Natural killer cell (primary cell): Measurements from ENCODE around the gene CLRN3. TPM values are rescaled to one million over a fixed set of nuclear protein-coding genes. Genes with fewer than 3 reads are reported as not detected.

Source experiments
- ATAC-seq, 3 donors: fragments of 150-1000 bp in 2 of 3; fragments of 200-7000 bp in 1 of 3; cut with Tn5 transposase; 1 replicate in 1 of 3; 2 replicates in 2 of 3; pipeline ENCODE4 v1.10.0; 2021; ENCODE audit warnings: mild to moderate bottlenecking in 2 of 3, moderate library complexity in 2 of 3
- DNase-seq, 2 donors: peaks; one replicate each; pipeline versions ENCODE4 v3.0.0 to v3.0.0-alpha.2; 2013 to 2021; ENCODE audit warnings: mixed read lengths in 1 of 2
- H3K27ac ChIP-seq: one replicate; pipeline ENCODE4 v1.5.1; 2013; ENCODE audit warnings: mild to moderate bottlenecking, low read length
- H3K27me3 ChIP-seq: one replicate; pipeline ENCODE4 v1.6.1; 2013; ENCODE audit warnings: low read length; ENCODE audit not compliant: control insufficient read depth, insufficient read depth
- H3K36me3 ChIP-seq: one replicate; pipeline ENCODE4 v1.6.1; 2013; ENCODE audit warnings: low read length; ENCODE audit not compliant: control insufficient read depth, insufficient read depth
- H3K4me1 ChIP-seq: one replicate; pipeline ENCODE4 v1.6.1; 2013; ENCODE audit warnings: low read length; ENCODE audit not compliant: control insufficient read depth, insufficient read depth
- H3K4me3 ChIP-seq: one replicate; pipeline ENCODE4 v1.5.1; 2013; ENCODE audit warnings: low read length
- H3K9me3 ChIP-seq: one replicate; pipeline ENCODE4 v1.6.1; 2013; ENCODE audit warnings: low read length; ENCODE audit not compliant: control insufficient read depth, insufficient read depth
- H3K27ac Mint-ChIP-seq, 2 donors: one replicate each; pipeline ENCODE4 v1.8.0; 2022; ENCODE audit warnings: mild to moderate bottlenecking in 2 of 2, mixed read lengths in 2 of 2, moderate library complexity in 1 of 2
- H3K27me3 Mint-ChIP-seq, 2 donors: one replicate each; pipeline ENCODE4 v1.8.0; 2022; ENCODE audit warnings: low read depth in 2 of 2, mixed read lengths in 2 of 2
- H3K36me3 Mint-ChIP-seq: one replicate; pipeline ENCODE4 v1.8.0; 2022; ENCODE audit warnings: mixed read lengths
- H3K4me1 Mint-ChIP-seq, 2 donors: one replicate each; pipeline ENCODE4 v1.8.0; 2022; ENCODE audit warnings: mixed read lengths in 2 of 2
- H3K4me3 Mint-ChIP-seq: one replicate; pipeline ENCODE4 v1.8.0; 2022; ENCODE audit warnings: mild to moderate bottlenecking, moderate library complexity, mixed read lengths
- H3K9me3 Mint-ChIP-seq, 2 donors: one replicate each; pipeline ENCODE4 v1.8.0; 2022; ENCODE audit warnings: mixed read lengths in 2 of 2
- WGBS: methylation state at CpG from one replicate; pipeline ENCODE4 v1.1.7; 2013; ENCODE audit warnings: missing lambda C conversion rate; ENCODE audit not compliant: insufficient coverage; 5-methylcytosine and 5-hydroxymethylcytosine counted together
- intact Hi-C: fragments of 100-400 bp; cut with micrococcal nuclease; formaldehyde crosslinking; loops from one replicate; pipeline ENCODE4 v1.14.2; 2022
- total RNA-seq, 4 donors: library from RNA; stranded (reverse); fragments of 120-200 nt in 1 of 4; gene quantifications; one replicate each; pipeline versions ENCODE4 v1.2.3 to v1.2.4, GENCODE V29; 2013 to 2022
- TF ChIP-seq, protein P1 (sequence below): fragments of 200-600 bp; IDR thresholded peaks from one replicate; pipeline ENCODE4 v1.8.0; 2022; ENCODE audit warnings: antibody characterized with exemption

Gene CLRN3
- total RNA-seq, 3 donors from 2014 or later (not counting 1 experiment from before 2014, with no cell fraction given), result not detected

DNA sequence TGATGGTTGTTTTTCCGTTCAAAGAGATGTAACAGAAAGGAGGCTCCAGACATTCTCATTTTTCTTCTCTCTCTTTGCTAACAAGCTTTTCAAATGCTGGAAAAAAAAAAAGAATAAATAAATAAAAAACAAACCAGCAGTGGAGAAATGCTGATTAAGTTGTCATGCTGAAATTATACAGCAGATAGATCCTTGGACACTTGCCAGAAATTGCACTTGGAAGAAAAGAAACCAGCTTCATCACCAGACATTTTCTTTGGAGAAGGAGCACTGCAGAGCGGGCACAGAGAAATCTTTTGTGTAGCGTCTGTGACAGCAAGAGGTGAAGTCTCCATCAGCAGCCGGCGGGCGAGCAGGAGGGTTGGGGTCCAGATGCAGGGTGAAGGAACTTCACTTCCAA lies 55.8 kb downstream of the CLRN3 start:
- no peak for ATAC-seq
- intact Hi-C loops, result no loop called here
- H3K27ac Mint-ChIP-seq, result no peak overlapping the region
- Histone ChIP-seq H3K4me3 (no peak overlapping the region), H3K36me3 (no peaks in the 10 kb centered on the region), H3K4me1 (no peaks in the 10 kb centered on the region), H3K27me3 (no peaks in the 10 kb centered on the region), H3K27ac (no peak overlapping the region), H3K9me3 (no peaks in the 10 kb centered on the region)
- H3K36me3 Mint-ChIP-seq, result no peaks in the 10 kb centered on the region
- H3K27me3 Mint-ChIP-seq, result peaks cover 11 to 33% of the 10 kb centered on the region in 2 donors
- H3K4me3 Mint-ChIP-seq, result no peak overlapping the region
- H3K4me1 Mint-ChIP-seq, result no peaks in the 10 kb centered on the region
- 91% methylated on average over 5 of the region's 6 CpGs for WGBS
- TF ChIP-seq, protein P1, sequence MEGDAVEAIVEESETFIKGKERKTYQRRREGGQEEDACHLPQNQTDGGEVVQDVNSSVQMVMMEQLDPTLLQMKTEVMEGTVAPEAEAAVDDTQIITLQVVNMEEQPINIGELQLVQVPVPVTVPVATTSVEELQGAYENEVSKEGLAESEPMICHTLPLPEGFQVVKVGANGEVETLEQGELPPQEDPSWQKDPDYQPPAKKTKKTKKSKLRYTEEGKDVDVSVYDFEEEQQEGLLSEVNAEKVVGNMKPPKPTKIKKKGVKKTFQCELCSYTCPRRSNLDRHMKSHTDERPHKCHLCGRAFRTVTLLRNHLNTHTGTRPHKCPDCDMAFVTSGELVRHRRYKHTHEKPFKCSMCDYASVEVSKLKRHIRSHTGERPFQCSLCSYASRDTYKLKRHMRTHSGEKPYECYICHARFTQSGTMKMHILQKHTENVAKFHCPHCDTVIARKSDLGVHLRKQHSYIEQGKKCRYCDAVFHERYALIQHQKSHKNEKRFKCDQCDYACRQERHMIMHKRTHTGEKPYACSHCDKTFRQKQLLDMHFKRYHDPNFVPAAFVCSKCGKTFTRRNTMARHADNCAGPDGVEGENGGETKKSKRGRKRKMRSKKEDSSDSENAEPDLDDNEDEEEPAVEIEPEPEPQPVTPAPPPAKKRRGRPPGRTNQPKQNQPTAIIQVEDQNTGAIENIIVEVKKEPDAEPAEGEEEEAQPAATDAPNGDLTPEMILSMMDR, result no peak
- H3K9me3 Mint-ChIP-seq, result no peaks in the 10 kb centered on the region
- no peak for DNase-seq

DNA sequence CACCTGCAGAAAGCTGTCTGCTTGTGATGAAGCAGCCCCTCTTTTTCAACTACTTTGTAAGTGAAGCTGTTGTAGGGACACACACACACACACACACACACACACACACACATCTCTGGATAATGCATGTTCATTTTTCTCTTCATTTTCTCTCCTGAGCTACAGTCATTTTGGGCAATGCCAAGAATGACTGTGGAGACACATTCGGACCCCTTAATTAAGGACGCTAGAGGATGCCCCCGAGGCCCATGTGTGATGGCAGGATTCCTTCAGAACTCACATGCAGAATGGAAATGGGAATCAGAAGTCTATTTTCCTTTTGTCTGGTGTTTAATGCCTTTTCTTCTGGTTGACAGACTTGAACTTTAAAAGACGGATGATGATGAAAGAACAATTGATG lies 56.6 kb downstream of the CLRN3 start:
- intact Hi-C loops, result no loop called here
- Mint-ChIP-seq H3K4me1 (no peaks in the 10 kb centered on the region), H3K36me3 (no peaks in the 10 kb centered on the region), H3K4me3 (no peak overlapping the region), H3K9me3 (no peaks in the 10 kb centered on the region), H3K27me3 (peaks cover 11 to 40% of the 10 kb centered on the region in 2 donors), H3K27ac (no peak overlapping the region)
- Histone ChIP-seq H3K27me3 (no peaks in the 10 kb centered on the region), H3K27ac (no peak overlapping the region), H3K36me3 (no peaks in the 10 kb centered on the region), H3K4me3 (no peak overlapping the region), H3K4me1 (no peaks in the 10 kb centered on the region), H3K9me3 (no peaks in the 10 kb centered on the region)
- 88% methylated on average over 3 of the region's 4 CpGs for WGBS
- TF ChIP-seq, protein P1, result no peak
- no peak for ATAC-seq
- DNase-seq, result no peak

DNA sequence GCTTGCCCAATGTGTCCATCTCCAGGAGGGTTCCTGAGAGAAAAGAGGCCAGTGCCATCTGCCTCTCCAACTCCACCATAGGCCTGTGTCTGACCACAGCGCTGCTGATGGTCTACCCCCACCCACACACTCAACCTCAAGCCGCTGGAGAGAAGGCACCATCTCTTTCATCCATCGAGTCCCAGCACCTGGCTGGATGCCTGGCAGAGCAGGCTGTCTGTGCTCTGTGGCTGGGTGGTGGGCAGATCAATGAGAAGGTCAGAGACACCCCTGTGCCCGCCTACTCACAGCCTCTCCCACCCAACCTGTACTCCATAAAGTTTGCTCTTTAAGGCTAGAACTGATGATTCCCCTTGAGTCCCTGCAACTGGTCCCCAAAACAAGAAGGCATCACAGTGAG lies 58.0 kb downstream of the CLRN3 start:
- intact Hi-C loops, result no loop called here

DNA sequence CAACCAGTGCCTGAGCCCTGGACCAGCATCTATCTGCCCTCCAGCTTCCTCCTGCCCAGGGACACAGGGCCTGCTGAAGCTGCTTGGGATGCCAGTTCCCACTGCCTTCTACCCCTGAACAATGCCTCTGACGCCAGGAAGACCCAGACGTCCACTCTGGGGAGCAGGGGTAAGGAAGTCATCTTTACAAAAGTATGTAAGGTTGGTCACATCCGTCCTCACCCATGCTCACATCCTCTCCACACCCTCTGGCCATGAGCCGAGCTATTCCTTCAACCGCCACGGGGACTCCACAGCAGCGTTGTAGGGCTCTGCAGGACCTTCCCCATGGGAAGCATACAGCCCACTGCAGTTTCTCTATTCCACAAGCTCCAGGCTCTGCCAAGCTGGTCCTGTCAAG lies 58.5 kb downstream of the CLRN3 start:
- Mint-ChIP-seq H3K27ac (no peak overlapping the region), H3K36me3 (no peaks in the 10 kb centered on the region), H3K27me3 (peaks cover 11 to 47% of the 10 kb centered on the region in 2 donors), H3K9me3 (no peaks in the 10 kb centered on the region), H3K4me3 (no peak overlapping the region), H3K4me1 (no peaks in the 10 kb centered on the region)
- Histone ChIP-seq H3K9me3 (no peaks in the 10 kb centered on the region), H3K4me3 (no peak overlapping the region), H3K27me3 (no peaks in the 10 kb centered on the region), H3K4me1 (no peaks in the 10 kb centered on the region), H3K36me3 (no peaks in the 10 kb centered on the region), H3K27ac (no peak overlapping the region)
- no peak for DNase-seq
- ATAC-seq, result no peak
- intact Hi-C loops, result no loop called here
- TF ChIP-seq, protein P1, result no peak
- WGBS, result 87% methylated on average over 7 of the region's 7 CpGs

More for the DNA sequence above, 58.0 kb downstream of the CLRN3 start:
- ATAC-seq (no peak), DNase-seq (no peak)
- H3K4me1 ChIP-seq, result no peaks in the 10 kb centered on the region
- H3K27ac ChIP-seq, result no peak overlapping the region
- H3K27me3 Mint-ChIP-seq, result peaks cover 11 to 47% of the 10 kb centered on the region in 2 donors
- no peaks in the 10 kb centered on the region for H3K36me3 Mint-ChIP-seq
- no peaks in the 10 kb centered on the region for H3K4me1 Mint-ChIP-seq
- H3K27me3 ChIP-seq, result no peaks in the 10 kb centered on the region
- H3K4me3 ChIP-seq, result no peak overlapping the region
- no peaks in the 10 kb centered on the region for H3K9me3 Mint-ChIP-seq
- H3K9me3 ChIP-seq, result no peaks in the 10 kb centered on the region
- TF ChIP-seq, protein P1, result no peak
- H3K36me3 ChIP-seq, result no peaks in the 10 kb centered on the region
- WGBS, result 72% methylated on average over 3 of the region's 4 CpGs
- no peak overlapping the region for H3K27ac Mint-ChIP-seq
- H3K4me3 Mint-ChIP-seq, result no peak overlapping the region
